ENCODE data around the gene NELL2. TPM values are rescaled to one million over a fixed set of nuclear protein-coding genes. Genes with fewer than 3 reads are reported as not detected.

The NELL2 gene
- total RNA-seq, 1 experiment from 2014 or later = 32.7 TPM

DNA sequence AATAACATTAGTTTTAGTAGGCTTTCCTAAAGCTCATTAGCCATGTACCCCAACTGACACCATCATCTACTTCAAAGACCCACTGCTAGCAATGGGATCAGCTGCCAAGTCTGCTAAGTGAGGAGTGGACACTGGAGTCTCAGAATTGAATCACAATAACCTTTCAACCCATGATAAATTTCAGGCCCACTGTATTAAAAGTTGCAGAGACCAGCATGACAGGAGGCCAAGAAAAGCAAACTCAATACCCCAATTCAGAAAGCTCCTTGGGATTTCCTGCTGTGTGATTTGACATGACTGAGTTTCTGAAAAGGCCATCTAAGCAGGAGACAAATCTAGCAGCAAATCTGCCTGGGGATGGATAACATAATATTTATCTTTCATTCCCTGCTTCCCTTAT lies 320.7 kb downstream of the NELL2 start:
- Histone ChIP-seq H3K4me2 (ENCODE audit: insufficient read depth, insufficient read length, low read length) (no peak overlapping the region), H4K20me1 (ENCODE audit: control insufficient read depth, insufficient read depth, insufficient read length) (no peaks in the 10 kb centered on the region), H3K14ac (ENCODE audit: insufficient read depth, low read length) (no peak overlapping the region), H2BK5ac (ENCODE audit: insufficient read length, low read length) (no peak overlapping the region), H3K27ac (ENCODE audit: insufficient read length, low read depth, low read length) (no peak overlapping the region), H3K79me2 (ENCODE audit: insufficient read depth, low read length) (no peaks in the 10 kb centered on the region), H3K27me3 (ENCODE audit: insufficient read depth, low read length) (no peaks in the 10 kb centered on the region), H2BK20ac (ENCODE audit: low read depth, low read length, poor library complexity, severe bottlenecking) (no peak overlapping the region), H2BK120ac (ENCODE audit: low read depth, low read length, poor library complexity, severe bottlenecking) (no peak overlapping the region), H4K91ac (ENCODE audit: insufficient read length, low read depth, low read length) (no peak overlapping the region), H4K8ac (replicated peaks; ENCODE audit: insufficient read length, low read depth, low read length) (no peak overlapping the region), H2AFZ (ENCODE audit: low read length) (no peak overlapping the region), H3K18ac (ENCODE audit: insufficient read length, low read depth, low read length) (no peak overlapping the region), H3K4ac (ENCODE audit: low read depth, low read length) (no peak overlapping the region), H3K56ac (ENCODE audit: insufficient read length, low read depth, low read length) (no peak overlapping the region), H3T11ph (ENCODE audit: low read length) (no peak overlapping the region), H3K4me1 (ENCODE audit: insufficient read depth, low read length) (no peaks in the 10 kb centered on the region), H2BK12ac (ENCODE audit: insufficient read length, low read depth, low read length) (no peak overlapping the region), H3K9ac (ENCODE audit: extremely low read depth, insufficient read length, low read length) (no peak overlapping the region), H3K23ac (ENCODE audit: insufficient read length, low read depth, low read length) (no peak overlapping the region), H3K23me2 (ENCODE audit: insufficient read length, low read depth, low read length, poor library complexity, severe bottlenecking) (no peaks in the 10 kb centered on the region), H3K9me3 (ENCODE audit: control insufficient read depth, low read depth, low read length) (no peaks in the 10 kb centered on the region), H3K79me1 (ENCODE audit: insufficient read depth, low read depth, low read length, poor library complexity, severe bottlenecking) (no peaks in the 10 kb centered on the region), H4K5ac (ENCODE audit: insufficient read length, low read depth, low read length) (no peak overlapping the region), H2BK15ac (ENCODE audit: low read depth, low read length) (no peak overlapping the region), H2AK5ac (ENCODE audit: insufficient read length, low read length) (no peak overlapping the region)
- H3K4me3 Mint-ChIP-seq = no peak overlapping the region
- H3K9me3 Mint-ChIP-seq = no peaks in the 10 kb centered on the region
- no peak for TF ChIP-seq CTCF (conservative IDR thresholded peaks at IDR 0.05)
- no peaks in the 10 kb centered on the region for H3K36me3 Mint-ChIP-seq (ENCODE audit: insufficient read depth in 1 of 3, low read depth in 3 of 3)
- H3K27me3 Mint-ChIP-seq (ENCODE audit: low read depth) = no peaks in the 10 kb centered on the region
- no peak for DNase-seq
- H3K27ac Mint-ChIP-seq = no peak overlapping the region
- H3K4me1 Mint-ChIP-seq = no peaks in the 10 kb centered on the region

All from H9 (cell line).